HG03064 (cell line): ENCODE measurements around the gene PCBD2.
"Not testable (repeated sequence)": the region's sequence is repeated elsewhere in the genome, so short reads cannot be mapped to it uniquely, and the experiment has no call there.

Source experiments
- ATAC-seq: cut with Tn5 transposase; IDR thresholded peaks from one replicate; pipeline ENCODE4 v1.9.1; 2021; ENCODE audit warnings: low read depth; ENCODE audit not compliant: unreplicated experiment

Gene PCBD2

GRCh38 chr5:134905246-134905996, 490 bp downstream of the PCBD2 start:
- peak; percentile 25 for ATAC-seq

- no peak for ATAC-seq
Observed at GRCh38 chr5:134906811-134907210, 1.9 kb downstream of the PCBD2 start.

GRCh38 chr5:134910752-134911151, 5.8 kb downstream of the PCBD2 start:
- ATAC-seq: not testable (repeated sequence)

- ATAC-seq: no peak
Observed at GRCh38 chr5:134911285-134912206, 6.6 kb downstream of the PCBD2 start.

- no peak for ATAC-seq
Observed at GRCh38 chr5:134913254-134913653, 8.3 kb downstream of the PCBD2 start.

GRCh38 chr5:134913795-134914194, 8.9 kb downstream of the PCBD2 start:
- no peak for ATAC-seq

GRCh38 chr5:134917070-134917815, 12.3 kb downstream of the PCBD2 start:
- ATAC-seq: no peak

GRCh38 chr5:134918861-134919260, 13.9 kb downstream of the PCBD2 start:
- ATAC-seq: no peak

GRCh38 chr5:134920848-134921575, 16.1 kb downstream of the PCBD2 start:
- ATAC-seq: no peak

- no peak for ATAC-seq
Observed at GRCh38 chr5:134932508-134932907, 27.6 kb downstream of the PCBD2 start.

GRCh38 chr5:134934202-134934601, 29.3 kb downstream of the PCBD2 start:
- no peak for ATAC-seq

GRCh38 chr5:134935711-134936602, 31.0 kb downstream of the PCBD2 start:
- ATAC-seq: no peak

GRCh38 chr5:134937526-134937925, 32.6 kb downstream of the PCBD2 start:
- no peak for ATAC-seq

GRCh38 chr5:134938030-134938429, 33.1 kb downstream of the PCBD2 start:
- no peak for ATAC-seq

GRCh38 chr5:134939500-134939899, 34.6 kb downstream of the PCBD2 start:
- ATAC-seq: no peak

GRCh38 chr5:134943547-134943946, 38.6 kb downstream of the PCBD2 start:
- no peak for ATAC-seq

GRCh38 chr5:134944630-134945029, 39.7 kb downstream of the PCBD2 start:
- no peak for ATAC-seq

- ATAC-seq: no peak
Observed at GRCh38 chr5:134945041-134945440, 40.1 kb downstream of the PCBD2 start.

- no peak for ATAC-seq
Observed at GRCh38 chr5:134948911-134949310, 44.0 kb downstream of the PCBD2 start.
